HepG2 (cell line): ENCODE measurements around the gene USE1. TPM values are rescaled to one million over a fixed set of nuclear protein-coding genes. Genes with fewer than 3 reads are reported as not detected.
A peak's percentile ranks its signal among the peaks of the same experiment; 100 is the strongest.

Experiments used
- ARID5B ChIP-seq: IDR thresholded peaks from 2 replicates; pipeline ENCODE4 v1.4.0; 2020; ENCODE audit warnings: mild to moderate bottlenecking, missing genetic modification reagents
- ASH2L ChIP-seq: fragments of 300-600, 200-600 bp; sonication (generic); IDR thresholded peaks from 2 replicates; pipeline ENCODE4 v1.7.0; 2017; ENCODE audit warnings: low read depth, mild to moderate bottlenecking, moderate library complexity, mixed read lengths, low read length; ENCODE audit not compliant: insufficient read length
- BRD4 ChIP-seq: sonication (generic); formaldehyde crosslinking; IDR thresholded peaks from 2 replicates; pipeline ENCODE4 v1.4.0; 2020; ENCODE audit warnings: missing genetic modification reagents
- ISX ChIP-seq: sonication (generic); formaldehyde crosslinking; conservative IDR thresholded peaks from 2 replicates; pipeline ENCODE4 v1.5.0; 2020; ENCODE audit warnings: missing genetic modification reagents
- KLF11 ChIP-seq: IDR thresholded peaks from 2 replicates; pipeline ENCODE4 v1.6.1; 2016; ENCODE audit warnings: missing compliant biosample characterization
- MAX ChIP-seq: IDR thresholded peaks from 2 replicates; pipeline ENCODE4 v1.6.1; 2012; ENCODE audit warnings: inconsistent platforms
- MXI1 ChIP-seq: IDR thresholded peaks from 3 replicates; pipeline ENCODE4 v1.6.1; 2012; ENCODE audit warnings: low read depth, low read length, inconsistent platforms, borderline replicate concordance
- NFIC ChIP-seq: IDR thresholded peaks from 2 replicates; pipeline ENCODE4 v1.6.1; 2012; ENCODE audit warnings: mild to moderate bottlenecking, low read length, inconsistent platforms
- NRL ChIP-seq: sonication (generic); formaldehyde crosslinking; IDR thresholded peaks from 2 replicates; pipeline ENCODE4 v1.5.0; 2020; ENCODE audit warnings: missing genetic modification reagents, mild to moderate bottlenecking, moderate library complexity, borderline replicate concordance
- RORA ChIP-seq: sonication (generic); formaldehyde crosslinking; IDR thresholded peaks from 2 replicates; pipeline ENCODE4 v1.5.0; 2020; ENCODE audit warnings: mild to moderate bottlenecking, missing genetic modification reagents, moderate library complexity
- SIN3B ChIP-seq: fragments of 150-350 bp; IDR thresholded peaks from 2 replicates; pipeline ENCODE4 v1.6.1; 2014; ENCODE audit warnings: low read length
- SOX6 ChIP-seq, 2 experiments: fragments of 450-650 bp in 1 of 2; sonication (generic) in 1 of 2; formaldehyde crosslinking in 1 of 2; IDR thresholded peaks; 2 replicates each; pipeline versions ENCODE4 v1.4.0 to v1.6.1; 2017 to 2020; ENCODE audit warnings: antibody characterized with exemption in 1 of 2, mild to moderate bottlenecking in 1 of 2, missing genetic modification reagents in 1 of 2
- SP2 ChIP-seq: sonication (generic); formaldehyde crosslinking; IDR thresholded peaks from 2 replicates; pipeline ENCODE4 v1.5.1; 2020; ENCODE audit warnings: mild to moderate bottlenecking, missing genetic modification reagents
- SRSF9 ChIP-seq: fragments of 200-400 bp; formaldehyde crosslinking; IDR thresholded peaks from 2 replicates; pipeline ENCODE4 v1.6.1; 2018; ENCODE audit warnings: borderline replicate concordance, mild to moderate bottlenecking, low read depth, low read length; ENCODE audit not compliant: insufficient read depth, poor library complexity, severe bottlenecking
- UBTF ChIP-seq: sonication (generic); formaldehyde crosslinking; IDR thresholded peaks from 2 replicates; pipeline ENCODE4 v1.4.0; 2020; ENCODE audit warnings: mild to moderate bottlenecking, missing genetic modification reagents
- ZBTB7A ChIP-seq: sonication (generic); formaldehyde crosslinking; IDR thresholded peaks from 2 replicates; pipeline ENCODE4 v1.8.0; 2022; ENCODE audit warnings: mild to moderate bottlenecking, missing genetic modification reagents
- ZMYM3 ChIP-seq: sonication (generic); formaldehyde crosslinking; IDR thresholded peaks from 2 replicates; pipeline ENCODE4 v1.5.1; 2020; ENCODE audit warnings: mild to moderate bottlenecking, missing genetic modification reagents
- ZNF382 ChIP-seq: sonication (generic); formaldehyde crosslinking; IDR thresholded peaks from 2 replicates; pipeline ENCODE4 v1.5.0; 2020; ENCODE audit warnings: missing genetic modification reagents, mild to moderate bottlenecking, borderline replicate concordance
- ZNF558 ChIP-seq: sonication (generic); formaldehyde crosslinking; IDR thresholded peaks from 2 replicates; pipeline ENCODE4 v1.9.0; 2022; ENCODE audit warnings: mild to moderate bottlenecking, missing genetic modification reagents, borderline replicate concordance
- ZNF816 ChIP-seq: sonication (generic); formaldehyde crosslinking; IDR thresholded peaks from 2 replicates; pipeline ENCODE4 v1.8.0; 2022; ENCODE audit warnings: missing genetic modification reagents, mild to moderate bottlenecking, borderline replicate concordance
- polyA plus RNA-seq, 8 experiments: library from polyadenylated mRNA; depleted of rRNA in 3 of 8; stranded (reverse) in 7 of 8; unstranded in 1 of 8; fragments of >200 nt; fragmentation: Illumina TruSeq in 4 of 8; extraction: Trizol in 4 of 8; gene quantifications; 2 replicates each; pipeline versions ENCODE4 v1.2.1 to v1.2.3, GENCODE V29; 2011 to 2016; ENCODE audit warnings: low read depth in 4 of 8, missing spikeins in 1 of 8, mixed read lengths in 1 of 8; ENCODE audit not compliant: insufficient read depth in 1 of 8
- total RNA-seq, 5 experiments: library from RNA; depleted of rRNA; stranded (reverse); fragments of >200 nt; fragmentation: Illumina TruSeq; extraction: Trizol; gene quantifications; 2 replicates each; pipeline ENCODE4 v1.2.3, GENCODE V29; 2016; ENCODE audit warnings: low read depth in 1 of 5
- TF ChIP-seq, protein P1 (sequence below), 2 experiments: fragments of 450-650 bp in 1 of 2; sonication (generic) in 1 of 2; formaldehyde crosslinking; IDR thresholded peaks; 2 replicates each; pipeline versions ENCODE4 v1.5.0 to v1.8.0; 2020 to 2022; ENCODE audit warnings: mild to moderate bottlenecking in 1 of 2, missing genetic modification reagents in 1 of 2

USE1 gene
- total and polyA plus RNA-seq, 2 of the 13 experiments (the other 11 are each of a cell fraction or from before 2014, with no cell fraction given), result 9.9 to 17.6 TPM

DNA sequence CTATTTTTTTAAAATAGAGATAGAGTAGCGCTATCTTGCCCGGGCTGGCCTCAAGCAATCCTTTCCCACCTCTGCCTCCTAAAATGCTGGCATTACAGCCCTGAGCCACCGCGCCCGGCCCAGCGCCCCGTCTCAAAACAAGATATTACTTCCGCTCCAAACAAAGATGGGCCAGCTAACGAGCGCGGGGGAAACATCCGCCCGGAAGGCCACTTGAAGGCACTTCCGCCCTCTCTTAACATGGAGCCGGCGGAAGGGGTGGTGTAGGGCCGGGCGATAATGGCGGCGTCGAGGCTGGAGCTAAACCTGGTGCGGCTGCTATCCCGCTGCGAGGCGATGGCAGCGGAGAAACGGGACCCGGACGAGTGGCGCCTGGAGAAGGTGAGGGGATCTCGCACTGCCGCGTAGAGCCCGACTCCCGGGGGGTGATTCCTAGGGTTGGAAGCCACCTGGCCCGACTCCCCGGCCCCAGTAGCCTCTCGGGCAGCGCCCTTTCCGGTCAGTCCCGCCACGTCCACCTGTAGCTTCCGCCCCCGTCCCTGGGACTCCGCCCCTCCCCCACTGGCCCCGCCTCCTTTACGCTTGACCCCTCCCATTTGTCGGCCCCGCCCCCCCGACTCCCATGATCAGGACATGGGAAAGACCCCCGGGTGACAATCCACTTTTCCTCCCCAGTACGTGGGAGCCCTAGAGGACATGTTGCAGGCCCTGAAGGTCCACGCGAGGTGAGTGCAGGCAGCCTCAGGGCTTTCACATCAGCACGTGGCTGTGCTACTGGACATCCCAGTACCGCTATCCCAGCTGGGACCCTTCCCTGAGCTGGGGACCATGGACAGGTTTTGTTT lies at the start of gene USE1 (continued):
- peak; percentile 64 for TF ChIP-seq ASH2L
- TF ChIP-seq MAX, result peak; percentile 80
- TF ChIP-seq ZNF558 (CRISPR knock-in tag), result peak; percentile 80; the same call in 1 of the 2 replicates
- peak; percentile 46; the same call in 1 of the 2 replicates for TF ChIP-seq NFIC
- peak; percentile 80; the same call in 1 of the 2 replicates for TF ChIP-seq NRL (CRISPR knock-in tag)
- TF ChIP-seq, protein P1, sequence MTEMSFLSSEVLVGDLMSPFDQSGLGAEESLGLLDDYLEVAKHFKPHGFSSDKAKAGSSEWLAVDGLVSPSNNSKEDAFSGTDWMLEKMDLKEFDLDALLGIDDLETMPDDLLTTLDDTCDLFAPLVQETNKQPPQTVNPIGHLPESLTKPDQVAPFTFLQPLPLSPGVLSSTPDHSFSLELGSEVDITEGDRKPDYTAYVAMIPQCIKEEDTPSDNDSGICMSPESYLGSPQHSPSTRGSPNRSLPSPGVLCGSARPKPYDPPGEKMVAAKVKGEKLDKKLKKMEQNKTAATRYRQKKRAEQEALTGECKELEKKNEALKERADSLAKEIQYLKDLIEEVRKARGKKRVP (CRISPR knock-in tag; IDR thresholded peaks at IDR 0.05), result peak in 1 of 2 experiments; percentile 58; a peak in 2 of 4 replicates
- peak; percentile 43; the same call in 1 of the 2 replicates for TF ChIP-seq ZNF816
- no peak for TF ChIP-seq SRSF9
- TF ChIP-seq ZBTB7A, result 0 out of 2 replicates have a peak, but pooled peaks have one; percentile 52
- no peak for TF ChIP-seq ZMYM3 (CRISPR knock-in tag)
- TF ChIP-seq SOX6 (IDR thresholded peaks at IDR 0.05), result no peak
- TF ChIP-seq SOX6 (CRISPR knock-in tag; IDR thresholded peaks at IDR 0.05), result peak; percentile 75
- TF ChIP-seq RORA, result no peak
- peak; percentile 71 for TF ChIP-seq SP2
- TF ChIP-seq UBTF (CRISPR knock-in tag), result peak; percentile 33; the same call in 1 of the 2 replicates
- TF ChIP-seq ZNF382 (CRISPR knock-in tag), result no peak
- TF ChIP-seq SIN3B, result peak; percentile 59; the same call in 1 of the 2 replicates
- TF ChIP-seq MXI1, result peak; percentile 62; the same call in 1 of the 3 replicates
- TF ChIP-seq ISX (CRISPR knock-in tag), result no peak
- peak; percentile 51; the same call in 1 of the 2 replicates for TF ChIP-seq ARID5B
- TF ChIP-seq BRD4 (CRISPR knock-in tag), result peak; percentile 78
- TF ChIP-seq KLF11 (CRISPR knock-in tag), result 0 out of 2 replicates have a peak, but pooled peaks have one; percentile 7
